Left ventricle myocardium superior (tissue), 1 donor: Measurements from ENCODE around the gene HAVCR2. TPM values are rescaled to one million over a fixed set of nuclear protein-coding genes. Genes with fewer than 3 reads are reported as not detected.
"Not testable (repeated sequence)": the region's sequence is repeated elsewhere in the genome, so short reads cannot be mapped to it uniquely, and the experiment has no call there.

Source experiments
- ATAC-seq: fragments of 200-7000 bp; cut with Tn5 transposase; one replicate; pipeline ENCODE4 v1.9.1; 2020; ENCODE audit warnings: mild to moderate bottlenecking, moderate library complexity
- DNase-seq: peaks from one replicate; pipeline ENCODE4 v3.0.0-alpha.2; 2020
- intact Hi-C: fragments of 100-400 bp; cut with micrococcal nuclease; formaldehyde crosslinking; loops from one replicate; pipeline ENCODE4 v1.11.0; 2022
- total RNA-seq: library from RNA; stranded (reverse); fragmentation: NEBNext Ultra II Directional; extraction: Animal tissue kit (Norgen Biotek cat#: 25700); gene quantifications from one replicate; pipeline ENCODE4 v1.2.1, GENCODE V29; 2021
- donor health status: DM: no; HTN: yes; CAD: no; lungs with severe emphysema.

Gene HAVCR2
- total RNA-seq, 1 donor from 2014 or later, result 2.8 TPM

DNA sequence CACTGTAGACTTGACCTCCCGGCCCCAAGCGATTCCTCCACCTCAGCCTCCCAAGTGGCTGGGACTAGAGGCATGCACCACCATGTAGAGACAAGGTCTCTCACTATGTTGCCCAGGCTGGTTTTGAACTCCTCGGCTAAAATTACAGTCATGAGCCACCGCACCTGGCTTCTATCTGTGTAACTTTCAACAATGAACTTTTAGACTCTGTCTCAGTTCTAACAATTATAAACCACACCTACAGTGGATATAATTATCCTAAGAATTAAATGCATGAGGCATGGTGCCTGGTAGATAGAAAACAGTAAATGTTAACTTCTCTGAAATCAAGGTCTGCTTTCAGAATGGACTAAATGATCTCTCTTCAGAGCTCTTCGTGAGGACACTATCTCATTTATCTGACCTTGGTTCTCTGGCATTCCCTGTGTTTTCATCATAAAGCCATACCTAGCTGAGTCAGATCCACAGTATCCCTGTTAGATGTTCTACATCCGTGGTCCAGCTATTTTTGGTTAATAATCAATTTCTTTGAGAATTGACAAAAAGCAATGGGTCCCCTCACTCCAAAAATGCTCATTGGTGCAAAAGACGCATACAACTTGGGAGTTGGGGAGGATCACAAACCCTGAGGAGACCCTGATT lies 57.1 kb downstream of the HAVCR2 start:
- intact Hi-C loops, result no loop called here
- no peak for ATAC-seq
- no peak for DNase-seq

- intact Hi-C loops, result no loop called here
- ATAC-seq (no peak), DNase-seq (no peak)
Measured at GRCh38 chr5:157050050-157050449, 58.8 kb downstream of the HAVCR2 start.

GRCh38 chr5:157049605-157050004 lies 59.2 kb downstream of the HAVCR2 start:
- no peak for ATAC-seq
- no peak for DNase-seq
- intact Hi-C loops, result no loop called here

DNA sequence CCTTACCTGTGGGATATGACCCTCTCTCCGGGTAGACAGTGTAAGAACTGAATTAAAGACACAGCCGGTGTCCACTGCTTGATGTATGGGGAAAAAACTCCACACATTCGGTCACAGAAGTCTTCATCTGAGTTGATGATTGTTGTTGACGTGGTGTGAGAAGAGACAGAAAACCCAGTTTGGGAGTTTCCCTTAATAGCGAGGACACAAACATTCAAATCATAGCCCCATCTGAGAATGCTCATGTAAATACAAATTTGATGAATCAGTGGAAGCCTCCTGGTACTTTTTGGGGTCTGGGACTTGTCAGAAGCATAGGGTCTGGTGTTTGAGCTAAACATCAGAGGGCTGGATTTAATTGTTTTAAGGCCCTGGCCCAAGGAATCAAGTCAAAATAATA lies 60.9 kb downstream of the HAVCR2 start:
- ATAC-seq, result no peak

DNA sequence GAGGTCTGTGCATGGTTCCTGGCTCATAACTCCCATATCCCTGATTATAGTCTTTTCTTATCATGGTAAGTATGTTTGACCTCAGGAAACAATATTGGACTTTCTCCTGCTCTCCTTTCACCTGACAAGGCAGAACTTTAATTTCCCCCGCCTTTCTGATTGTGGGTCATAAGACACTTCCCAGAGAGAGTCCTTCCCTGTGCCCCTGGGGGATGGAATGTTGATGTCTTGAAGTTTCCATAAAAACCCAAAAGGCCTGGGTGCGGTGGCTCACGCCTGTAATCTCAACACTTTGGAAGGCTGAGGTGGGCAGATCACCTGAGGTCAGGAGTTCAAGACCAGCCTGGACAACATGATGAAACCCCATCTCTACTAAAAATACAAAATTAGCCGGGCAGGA lies 61.8 kb downstream of the HAVCR2 start:
- DNase-seq, intact Hi-C loops, ATAC-seq: not testable (repeated sequence)

More for the DNA sequence above, 60.9 kb downstream of the HAVCR2 start:
- intact Hi-C loops, result no loop called here
- no peak for DNase-seq

GRCh38 chr5:157046041-157046440 lies 62.8 kb downstream of the HAVCR2 start:
- intact Hi-C loops, result no loop called here
- ATAC-seq (peak; percentile 99), DNase-seq (peak; percentile 53)

DNA sequence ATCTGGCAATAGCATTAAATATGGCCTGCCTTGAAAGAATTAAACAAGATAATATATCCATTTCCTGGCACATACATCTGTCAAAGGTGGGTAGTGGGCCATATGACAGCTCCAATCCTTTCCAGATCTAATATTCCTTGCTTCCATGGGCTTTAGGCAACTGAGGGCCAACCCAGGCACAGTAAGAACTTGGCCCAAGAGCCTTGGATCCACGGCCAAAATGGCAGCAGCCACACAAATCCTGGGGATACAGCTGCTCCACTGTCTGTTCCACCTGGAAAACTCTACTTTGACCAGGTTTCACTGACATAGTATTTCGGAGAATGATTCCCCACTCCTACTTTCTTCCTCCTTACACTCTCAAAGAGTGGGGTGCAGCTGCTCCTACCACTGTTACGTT lies 63.2 kb downstream of the HAVCR2 start:
- ATAC-seq, result no peak
- intact Hi-C loops, result no loop called here
- no peak for DNase-seq

DNA sequence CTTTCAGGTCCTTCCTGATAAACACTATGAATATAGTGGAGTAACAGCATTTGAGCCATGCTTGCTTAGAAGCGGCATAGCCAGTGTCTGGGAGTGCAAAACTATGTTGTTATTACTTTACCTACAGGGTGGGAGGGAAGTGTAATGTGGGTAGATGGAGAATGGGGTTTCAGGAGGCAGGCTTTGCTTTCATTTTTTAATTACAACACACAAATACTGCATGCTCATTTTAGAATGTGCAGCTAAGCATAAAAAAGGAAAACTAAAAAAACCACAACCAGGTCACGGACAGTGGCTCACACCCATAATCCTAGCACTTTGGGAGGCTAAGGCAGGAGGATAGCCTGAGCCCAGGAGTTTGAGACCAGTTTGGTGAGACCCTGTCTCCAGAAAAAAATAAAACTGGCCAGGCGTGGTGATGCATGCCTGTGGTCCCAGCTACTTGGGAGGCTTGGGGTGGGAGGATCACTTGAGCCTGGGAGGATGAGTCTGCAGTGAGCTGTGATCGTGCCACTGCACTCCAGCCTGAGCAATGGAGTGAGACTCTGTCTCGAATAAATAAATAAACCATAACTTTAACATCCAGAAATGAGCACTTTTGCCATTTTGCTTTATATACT lies 70.2 kb downstream of the HAVCR2 start:
- DNase-seq (no peak), ATAC-seq (no peak)
- intact Hi-C loops, result no loop called here

Other genes with a start within 250 kb of the HAVCR2 start
- not detected for gene TIMD4, start 145.8 kb downstream of the HAVCR2 start, total RNA-seq
- gene HAVCR1, start 49.9 kb downstream of the HAVCR2 start, total RNA-seq, result 0.17 TPM
- 10.2 TPM for gene MED7, start 33.8 kb upstream of the HAVCR2 start, total RNA-seq
- gene GARIN3, start 57.2 kb upstream of the HAVCR2 start, total RNA-seq, result not detected
- 0.99 TPM for gene ITK, start 71.8 kb upstream of the HAVCR2 start, total RNA-seq
- 33.3 TPM for gene CYFIP2, start 157.1 kb upstream of the HAVCR2 start, total RNA-seq